Activated T-helper 2 cell treated with anti-CD3 and anti-CD28 coated beads, Interferon-gamma antibody, Interleukin-2, Interleukin-4, amounts not matched to agents 10 μg/mL and 5 μg/mL and 100 μg/mL, durations not matched to agents 14 hours and 24 hours and 36 hours (primary cell): ENCODE results near the gene YIPF6. TPM values are rescaled to one million over a fixed set of nuclear protein-coding genes. Genes with fewer than 3 reads are reported as not detected.
"Not testable (repeated sequence)": the region's sequence is repeated elsewhere in the genome, so short reads cannot be mapped to it uniquely, and the experiment has no call there.

Source experiments
- DNase-seq: peaks from one replicate; pipeline ENCODE4 v3.0.0; 2021; ENCODE audit warnings: low spot score
- H3K27ac Mint-ChIP-seq: one replicate; pipeline ENCODE4 v1.8.0; 2021; ENCODE audit warnings: mixed read lengths
- H3K27me3 Mint-ChIP-seq: one replicate; pipeline ENCODE4 v1.8.0; 2021; ENCODE audit warnings: low read depth, mixed read lengths
- H3K36me3 Mint-ChIP-seq: one replicate; pipeline ENCODE4 v1.8.0; 2021; ENCODE audit warnings: low read depth, mixed read lengths
- H3K4me1 Mint-ChIP-seq: one replicate; pipeline ENCODE4 v1.8.0; 2021; ENCODE audit warnings: low read depth, mixed read lengths
- H3K4me3 Mint-ChIP-seq: one replicate; pipeline ENCODE4 v1.8.0; 2021; ENCODE audit warnings: low read depth, mild to moderate bottlenecking, moderate library complexity, mixed read lengths
- H3K9me3 Mint-ChIP-seq: one replicate; pipeline ENCODE4 v1.8.0; 2021; ENCODE audit warnings: mixed read lengths
- intact Hi-C: fragments of 100-400 bp; cut with micrococcal nuclease; formaldehyde crosslinking; loops from one replicate; pipeline ENCODE4 v1.15.1; 2023
- total RNA-seq: library from RNA; stranded (reverse); gene quantifications from 2 replicates; pipeline ENCODE4 v1.2.3, GENCODE V29; 2022

YIPF6 gene
- total RNA-seq, 1 donor from 2014 or later, result 26.2 TPM

DNA sequence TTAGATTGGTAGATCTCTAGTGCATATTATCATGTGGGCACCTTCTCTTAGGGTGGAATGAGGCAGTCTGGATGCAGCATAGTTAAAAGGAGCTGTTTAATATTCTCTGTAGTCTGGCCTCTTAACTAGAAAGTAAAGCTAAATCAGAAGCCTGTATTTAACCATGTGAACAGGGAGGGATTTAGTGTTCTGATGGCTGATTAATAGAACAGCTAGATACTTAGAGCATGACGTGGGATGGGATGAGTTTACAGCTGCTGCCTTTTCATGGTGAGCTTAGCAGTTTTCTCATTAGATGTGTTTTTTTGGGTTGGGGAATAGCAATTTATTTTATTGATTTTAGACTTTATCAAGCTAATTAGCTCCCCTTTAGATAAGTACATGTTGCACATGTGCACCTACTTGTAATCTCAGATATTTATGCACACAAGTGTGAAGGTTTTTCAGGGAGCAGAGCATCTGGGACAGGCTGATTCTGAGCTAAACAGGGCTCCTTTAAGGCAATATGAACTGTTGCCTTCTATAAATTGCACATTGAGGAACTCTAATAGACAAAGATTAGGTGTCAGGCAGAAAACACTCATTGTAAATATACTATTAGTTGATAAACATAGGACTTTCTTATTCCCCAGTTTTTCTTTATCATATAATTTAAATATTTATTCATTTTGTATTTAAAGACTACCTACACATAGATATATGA, 34.1 kb downstream of the YIPF6 start:
- no peak for DNase-seq
- intact Hi-C loops, result no loop called here
- Mint-ChIP-seq H3K9me3 (no peaks in the 10 kb centered on the region), H3K4me3 (no peak overlapping the region), H3K4me1 (no peaks in the 10 kb centered on the region), H3K27ac (no peak overlapping the region), H3K27me3 (no peaks in the 10 kb centered on the region), H3K36me3 (peaks cover 42% of the 10 kb centered on the region)

DNA sequence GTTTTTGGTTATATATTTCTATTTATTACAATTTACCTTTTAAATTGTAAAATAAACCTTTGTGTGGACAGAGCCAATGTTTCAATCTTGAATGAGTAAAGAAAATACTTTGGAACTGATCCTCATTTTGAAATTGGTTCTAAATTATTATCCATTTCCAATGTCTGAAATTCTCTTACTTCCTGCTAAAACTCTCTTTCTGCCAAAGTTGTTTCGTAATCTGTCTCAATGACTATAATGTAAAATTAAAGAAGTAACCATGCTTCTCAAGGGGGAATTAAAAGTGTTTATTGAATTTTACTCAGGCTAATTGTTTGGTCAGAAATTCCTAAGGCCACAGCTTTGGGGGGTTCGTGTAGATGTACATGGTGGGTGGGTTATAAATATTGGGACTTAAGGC, 34.8 kb downstream of the YIPF6 start:
- H3K27ac Mint-ChIP-seq, result no peak overlapping the region
- no peaks in the 10 kb centered on the region for H3K9me3 Mint-ChIP-seq
- intact Hi-C loops, result no loop called here
- H3K4me3 Mint-ChIP-seq, result no peak overlapping the region
- DNase-seq, result no peak
- no peaks in the 10 kb centered on the region for H3K4me1 Mint-ChIP-seq
- H3K36me3 Mint-ChIP-seq, result peaks cover 36% of the 10 kb centered on the region
- no peaks in the 10 kb centered on the region for H3K27me3 Mint-ChIP-seq

DNA sequence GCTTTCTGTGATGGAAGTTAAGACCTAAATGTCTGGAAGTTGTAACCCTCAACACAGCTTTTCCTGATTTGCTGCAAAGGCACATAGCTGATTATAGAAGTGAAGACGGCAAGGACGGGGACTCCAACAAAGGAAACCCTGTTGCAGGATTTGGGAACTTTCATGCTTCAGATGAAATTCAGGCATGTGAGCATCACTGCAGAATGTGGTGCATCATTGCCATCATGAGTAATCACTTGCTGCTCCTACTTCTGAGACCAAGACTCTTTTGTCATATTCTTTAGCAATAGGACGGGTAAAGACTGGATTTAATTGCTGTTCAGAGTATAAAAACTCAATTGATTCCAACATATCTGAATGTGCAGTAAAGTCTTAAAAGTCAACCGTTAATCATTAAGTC, 35.8 kb downstream of the YIPF6 start:
- Mint-ChIP-seq H3K36me3 (peaks cover 25% of the 10 kb centered on the region), H3K4me3 (no peak overlapping the region), H3K9me3 (no peaks in the 10 kb centered on the region), H3K27me3 (no peaks in the 10 kb centered on the region), H3K27ac (no peak overlapping the region), H3K4me1 (no peaks in the 10 kb centered on the region)
- intact Hi-C loops, result no loop called here
- no peak for DNase-seq

DNA sequence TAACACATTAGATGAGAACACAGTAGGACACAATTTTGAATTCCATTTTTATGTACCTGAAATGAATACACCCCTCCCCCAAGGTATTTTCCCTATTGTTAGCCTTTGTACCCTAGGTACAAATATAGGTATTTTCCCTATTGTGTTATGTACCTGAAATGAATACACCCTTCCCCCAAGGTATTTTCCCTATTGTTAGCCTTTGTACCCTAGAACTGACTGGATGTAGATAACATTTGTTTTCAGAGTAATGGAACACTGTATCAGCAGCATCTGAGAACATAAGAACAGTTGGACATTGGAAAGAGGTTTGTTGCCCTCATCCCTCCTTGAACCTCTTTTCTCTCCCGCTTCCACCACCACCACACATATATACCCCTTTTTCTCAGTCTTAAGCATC, 37.6 kb downstream of the YIPF6 start:
- Mint-ChIP-seq H3K27me3 (no peaks in the 10 kb centered on the region), H3K4me1 (no peaks in the 10 kb centered on the region), H3K4me3 (no peak overlapping the region), H3K27ac (no peak overlapping the region), H3K9me3 (no peaks in the 10 kb centered on the region), H3K36me3 (peaks cover 26% of the 10 kb centered on the region)
- intact Hi-C loops, result no loop called here
- no peak for DNase-seq

DNA sequence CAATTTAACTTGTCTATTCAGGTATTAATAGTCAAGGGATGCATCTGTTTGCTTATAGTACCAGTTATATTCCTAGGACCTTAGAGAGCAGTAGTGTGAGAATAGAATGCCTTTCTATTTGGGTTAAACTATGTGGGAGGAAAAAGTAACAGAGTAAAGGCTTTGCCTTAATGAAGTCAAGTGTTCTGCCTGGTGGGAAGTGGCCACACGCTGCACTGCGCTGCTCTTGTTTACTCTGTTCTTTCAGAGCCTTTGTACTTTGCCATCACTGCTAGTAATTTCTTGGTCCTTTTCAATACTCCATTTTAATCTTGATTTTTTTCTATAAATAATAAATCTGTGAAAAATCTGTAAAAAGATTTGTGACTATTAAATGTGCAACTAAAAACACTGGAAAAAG, 38.0 kb downstream of the YIPF6 start:
- H3K9me3 Mint-ChIP-seq, result peaks cover 4% of the 10 kb centered on the region
- no peak for DNase-seq
- intact Hi-C loops, result no loop called here
- no peaks in the 10 kb centered on the region for H3K4me1 Mint-ChIP-seq
- H3K27me3 Mint-ChIP-seq, result no peaks in the 10 kb centered on the region
- no peak overlapping the region for H3K4me3 Mint-ChIP-seq
- H3K27ac Mint-ChIP-seq, result no peak overlapping the region
- peaks cover 26% of the 10 kb centered on the region for H3K36me3 Mint-ChIP-seq

DNA sequence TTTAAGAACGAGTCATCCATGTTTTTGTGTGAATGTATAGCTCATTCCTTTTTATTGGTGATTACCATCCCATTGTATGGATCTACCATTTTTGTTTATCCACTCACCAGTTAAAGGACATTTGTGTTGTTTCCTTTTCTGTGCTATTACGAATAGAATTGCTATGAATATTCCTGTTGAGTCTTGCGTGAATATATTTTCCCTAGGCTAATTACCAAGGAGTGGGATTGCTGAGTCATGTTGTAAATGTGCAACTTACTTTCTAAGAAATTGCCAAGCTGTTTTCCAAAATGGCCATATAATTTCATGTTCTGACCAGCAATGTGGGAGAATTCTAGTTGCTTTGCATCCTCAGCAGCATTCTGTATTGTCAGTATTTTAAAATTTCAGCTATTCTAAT, 51.3 kb downstream of the YIPF6 start:
- Mint-ChIP-seq H3K36me3 (no peaks in the 10 kb centered on the region), H3K9me3 (no peaks in the 10 kb centered on the region), H3K27ac (no peak overlapping the region), H3K4me3 (no peak overlapping the region), H3K27me3 (no peaks in the 10 kb centered on the region), H3K4me1 (no peaks in the 10 kb centered on the region)
- intact Hi-C loops, result no loop called here
- no peak for DNase-seq

DNA sequence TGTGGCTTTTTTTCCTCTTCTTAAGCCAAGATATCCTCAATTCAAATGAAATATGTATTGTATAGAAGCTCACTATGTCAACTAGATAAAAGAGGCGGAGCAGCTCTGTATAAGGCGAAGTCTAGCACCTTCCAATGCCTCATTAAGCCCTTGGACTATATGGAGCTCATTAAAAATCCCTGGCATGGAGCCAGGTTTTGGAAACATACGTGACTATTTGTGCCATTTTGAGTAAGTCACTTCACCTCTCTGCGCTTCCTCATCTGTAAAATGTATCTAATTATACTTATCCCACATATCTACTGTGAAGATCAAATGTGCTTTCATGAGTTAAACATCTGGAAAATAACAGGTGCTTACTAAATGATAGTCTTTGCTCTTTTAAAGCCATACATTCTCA, 57.2 kb downstream of the YIPF6 start:
- intact Hi-C loops, result no loop called here
- DNase-seq, result no peak
- no peak overlapping the region for H3K4me3 Mint-ChIP-seq
- no peaks in the 10 kb centered on the region for H3K27me3 Mint-ChIP-seq
- H3K4me1 Mint-ChIP-seq, result no peaks in the 10 kb centered on the region
- H3K27ac Mint-ChIP-seq, result no peak overlapping the region
- H3K36me3 Mint-ChIP-seq, result no peaks in the 10 kb centered on the region
- H3K9me3 Mint-ChIP-seq, result peaks cover 1% of the 10 kb centered on the region

DNA sequence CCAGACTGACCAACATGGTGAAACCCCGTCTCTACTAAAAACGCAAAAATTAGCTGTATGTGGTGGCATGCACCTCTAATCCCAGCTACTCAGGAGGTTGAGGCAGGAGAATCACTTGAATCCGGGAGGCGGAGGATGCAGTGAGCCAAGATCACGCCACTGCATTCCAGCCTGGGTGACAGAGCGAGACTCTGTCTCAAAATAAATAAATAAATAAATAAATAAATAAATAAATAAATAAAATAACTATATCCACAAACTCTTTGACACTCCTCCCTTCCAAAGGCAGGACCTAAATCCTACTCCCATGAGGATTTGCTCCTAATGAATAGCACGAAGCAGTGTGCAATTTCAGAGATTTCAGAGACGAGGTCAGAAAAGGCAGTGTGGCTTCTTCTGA, 58.3 kb downstream of the YIPF6 start:
- H3K27me3 Mint-ChIP-seq, intact Hi-C loops, H3K9me3 Mint-ChIP-seq, H3K4me1 Mint-ChIP-seq, H3K36me3 Mint-ChIP-seq, DNase-seq, H3K4me3 Mint-ChIP-seq, H3K27ac Mint-ChIP-seq: not testable (repeated sequence)

DNA sequence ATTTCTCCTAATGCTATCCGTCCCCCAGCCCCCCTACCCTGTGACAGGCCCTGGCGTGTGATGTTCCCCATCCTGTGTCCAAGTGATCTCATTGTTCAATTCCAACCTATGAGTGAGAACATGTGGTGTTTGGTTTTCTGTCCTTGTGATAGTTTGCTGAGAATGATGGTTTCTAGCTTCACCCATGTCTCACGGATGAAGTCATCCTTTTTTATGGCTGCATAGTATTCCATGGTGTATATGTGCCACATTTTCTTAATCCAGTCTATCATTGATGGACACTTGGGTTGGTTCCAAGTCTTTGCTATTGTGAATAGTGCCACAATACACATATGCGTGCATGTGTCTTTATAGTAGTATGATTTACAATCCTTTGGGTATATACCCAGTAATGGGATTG, 61.1 kb downstream of the YIPF6 start:
- DNase-seq, H3K4me3 Mint-ChIP-seq, intact Hi-C loops, H3K36me3 Mint-ChIP-seq, H3K4me1 Mint-ChIP-seq, H3K27me3 Mint-ChIP-seq, H3K27ac Mint-ChIP-seq, H3K9me3 Mint-ChIP-seq: not testable (repeated sequence)

DNA sequence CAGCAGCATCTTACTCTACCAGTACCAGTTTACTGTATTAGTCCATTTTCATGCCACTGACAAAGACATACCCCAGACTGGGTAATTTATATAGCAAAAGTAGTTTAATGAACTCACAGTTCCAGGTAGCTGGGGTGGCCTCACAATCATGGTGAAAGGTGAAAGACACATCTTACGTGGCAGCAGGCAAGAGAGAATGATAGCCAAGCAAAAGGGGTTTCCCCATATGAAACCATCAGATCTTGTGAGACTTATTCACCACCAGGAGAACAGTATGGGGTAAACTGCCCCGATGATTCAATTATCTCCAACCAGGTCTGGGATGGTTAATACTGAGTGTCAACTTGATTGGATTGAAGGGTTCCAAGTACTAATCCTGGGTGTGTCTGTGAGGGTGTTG, 69.3 kb downstream of the YIPF6 start:
- intact Hi-C loops, result no loop called here

DNA sequence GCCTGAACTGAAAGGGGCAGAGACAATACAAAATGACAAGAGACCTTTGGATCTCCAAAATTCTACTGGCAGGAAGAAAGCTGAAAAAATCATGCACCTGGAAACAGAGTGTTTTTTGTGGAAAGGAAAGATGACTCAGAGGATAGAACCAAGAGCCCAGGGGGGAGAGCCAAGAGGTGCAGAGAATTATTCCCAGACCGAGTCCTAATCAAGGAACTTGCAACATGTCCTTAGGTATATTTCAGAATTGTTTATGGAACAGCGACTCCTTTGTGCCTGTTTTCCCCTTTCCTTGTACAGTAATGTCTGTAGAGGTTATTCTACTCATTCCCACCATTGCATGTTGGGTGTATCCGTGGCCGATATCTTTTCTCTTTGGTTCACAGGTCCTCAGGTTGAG, 71.7 kb downstream of the YIPF6 start:
- DNase-seq, result no peak
- Mint-ChIP-seq H3K4me3 (no peak overlapping the region), H3K36me3 (peaks cover 7% of the 10 kb centered on the region), H3K4me1 (peaks cover 29% of the 10 kb centered on the region), H3K27ac (no peak overlapping the region), H3K27me3 (no peaks in the 10 kb centered on the region), H3K9me3 (peaks cover 10% of the 10 kb centered on the region)
- intact Hi-C loops, result loop anchor here (2.0 to 5.0 kb wide), 2 partner anchors 66 to 122 kb away; no protein-coding TSS in a partner anchor

More for the DNA sequence above, 69.3 kb downstream of the YIPF6 start:
- H3K27me3 Mint-ChIP-seq, result no peaks in the 10 kb centered on the region
- H3K9me3 Mint-ChIP-seq, result peaks cover 10% of the 10 kb centered on the region
- peaks cover 7% of the 10 kb centered on the region for H3K36me3 Mint-ChIP-seq
- H3K4me3 Mint-ChIP-seq, result no peak overlapping the region
- H3K27ac Mint-ChIP-seq, result peak overlapping the region; percentile 58
- no peak for DNase-seq
- peaks cover 29% of the 10 kb centered on the region for H3K4me1 Mint-ChIP-seq

DNA sequence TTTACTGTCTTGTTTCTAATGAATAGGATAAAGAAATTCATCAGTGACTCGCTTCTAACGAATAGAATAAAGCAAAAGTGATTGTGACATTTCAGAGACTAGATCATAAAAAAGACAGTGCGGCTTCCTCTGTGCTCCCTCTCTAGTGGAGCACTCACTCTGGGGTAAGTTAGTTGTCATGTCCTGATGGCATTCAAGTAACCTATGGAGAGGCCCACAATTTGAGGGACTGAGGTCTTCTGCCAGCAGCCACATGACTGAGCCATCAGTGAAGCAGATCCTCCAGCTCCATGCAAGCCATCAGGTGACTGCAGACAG, 72.4 kb downstream of the YIPF6 start:
- intact Hi-C loops, result loop anchor here (2.0 to 5.0 kb wide), 2 partner anchors 66 to 121 kb away; no protein-coding TSS in a partner anchor
- no peak for DNase-seq
- peaks cover 7% of the 10 kb centered on the region for H3K36me3 Mint-ChIP-seq
- peaks cover 29% of the 10 kb centered on the region for H3K4me1 Mint-ChIP-seq
- H3K4me3 Mint-ChIP-seq, result no peak overlapping the region
- no peaks in the 10 kb centered on the region for H3K27me3 Mint-ChIP-seq
- peaks cover 10% of the 10 kb centered on the region for H3K9me3 Mint-ChIP-seq
- H3K27ac Mint-ChIP-seq, result peak overlapping the region; percentile 60

DNA sequence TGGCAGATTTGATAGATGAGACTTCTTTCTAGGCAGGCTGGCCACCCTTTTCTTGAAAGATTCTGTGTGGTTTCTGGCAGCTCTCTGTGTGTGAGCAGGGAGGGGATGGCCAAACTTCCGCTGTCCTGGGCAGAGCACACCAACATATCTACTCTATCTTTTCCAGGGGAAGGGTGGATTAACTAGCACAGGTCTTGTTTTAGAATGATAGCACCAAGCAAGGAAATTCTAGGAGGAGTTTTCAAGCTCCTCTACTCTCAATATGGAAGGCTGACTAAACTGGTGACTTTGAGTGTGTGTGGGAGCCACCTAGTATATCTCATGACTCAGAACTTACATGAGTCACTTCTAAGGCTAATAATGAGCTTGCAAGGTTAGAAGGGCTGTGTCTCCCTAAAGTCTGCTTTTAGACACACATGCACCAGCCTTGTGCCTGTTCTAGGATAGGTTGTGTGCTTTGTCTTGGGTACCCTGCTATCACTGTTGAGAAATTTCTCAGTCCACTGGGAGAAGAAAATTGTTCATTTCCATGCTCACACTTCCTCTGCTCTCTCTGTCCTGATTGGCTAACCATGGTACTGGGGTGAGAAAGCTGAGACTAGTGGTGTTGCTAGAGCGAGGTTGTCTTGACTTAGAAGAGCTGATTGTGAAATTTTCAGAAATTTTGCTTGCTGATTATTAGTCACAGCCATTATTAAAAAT, 72.9 kb downstream of the YIPF6 start:
- H3K36me3 Mint-ChIP-seq, result peaks cover 7% of the 10 kb centered on the region
- no peaks in the 10 kb centered on the region for H3K27me3 Mint-ChIP-seq
- no peak overlapping the region for H3K4me3 Mint-ChIP-seq
- intact Hi-C loops, result loop anchor here (2.0 to 5.0 kb wide), 2 partner anchors 67 to 121 kb away; no protein-coding TSS in a partner anchor
- peak overlapping the region; percentile 60 for H3K27ac Mint-ChIP-seq
- H3K4me1 Mint-ChIP-seq, result peaks cover 29% of the 10 kb centered on the region
- DNase-seq, result no peak
- peaks cover 10% of the 10 kb centered on the region for H3K9me3 Mint-ChIP-seq
